ENCODE results near the gene CAPN10.

DNA sequence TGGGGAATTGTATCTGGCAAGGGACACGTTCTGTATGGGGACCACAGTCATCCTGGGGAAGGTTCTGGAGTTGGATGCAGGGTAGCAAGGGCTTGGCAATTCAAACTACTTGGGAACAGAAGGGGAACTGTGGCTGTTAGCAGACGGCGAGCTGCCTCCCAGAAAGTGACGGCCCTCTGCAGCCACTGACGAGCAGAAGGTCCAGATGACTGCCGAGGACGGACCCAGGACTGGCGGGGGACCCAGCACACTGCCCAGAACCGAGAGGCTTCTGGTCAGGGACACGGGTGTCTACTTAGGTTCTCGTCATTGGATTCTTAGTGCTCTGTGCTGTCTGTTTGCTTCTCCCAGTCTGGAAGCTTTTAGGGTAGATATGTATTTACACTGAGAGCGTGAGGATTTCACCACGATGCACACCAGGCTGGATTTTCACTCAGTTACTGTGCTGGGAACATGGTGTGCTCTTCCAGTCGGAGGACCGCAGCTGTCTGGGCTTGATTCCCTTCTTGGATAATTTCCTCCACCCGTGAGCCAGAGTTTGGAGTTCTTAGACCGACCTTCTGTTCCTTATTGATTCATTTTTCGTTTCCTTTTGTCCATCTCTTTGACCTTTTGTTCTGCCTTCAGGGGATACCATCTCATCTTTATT is 52.1 kb downstream of the CAPN10 start:
- TF ChIP-seq POLR2AphosphoS5 (IDR thresholded peaks at IDR 0.05; ENCODE audit: borderline replicate concordance, low read depth, low read length) (no peak), EZH2 (IDR thresholded peaks at IDR 0.05) (no peak)
